NCI-H748 (cell line): ENCODE results near the gene ARHGAP24.
"Not testable (repeated sequence)": the region's sequence is repeated elsewhere in the genome, so short reads cannot be mapped to it uniquely, and the experiment has no call there.

Experiments
- DNase-seq: peaks from one replicate; lab custom pipeline; 2025; ENCODE audit not compliant: unreplicated experiment; lab: John Stamatoyannopoulos, UW

Gene ARHGAP24

GRCh38 chr4:85837439-85837733, 362.4 kb downstream of the ARHGAP24 start:
- no peak for DNase-seq

- DNase-seq = not testable (repeated sequence)
Observed at GRCh38 chr4:85839981-85840451, 365.1 kb downstream of the ARHGAP24 start.

GRCh38 chr4:85842540-85842939, 367.6 kb downstream of the ARHGAP24 start:
- no peak for DNase-seq

GRCh38 chr4:85853740-85854139, 378.8 kb downstream of the ARHGAP24 start:
- peak; percentile 36 for DNase-seq

- DNase-seq = no peak
Observed at GRCh38 chr4:85854546-85854945, 379.6 kb downstream of the ARHGAP24 start.

GRCh38 chr4:85860066-85860740, 385.3 kb downstream of the ARHGAP24 start:
- DNase-seq = no peak

- DNase-seq = peak; percentile 50
Observed at GRCh38 chr4:85861064-85861765, 386.3 kb downstream of the ARHGAP24 start.

GRCh38 chr4:85862896-85863295, 387.9 kb downstream of the ARHGAP24 start:
- DNase-seq = no peak

GRCh38 chr4:85864259-85865205, 389.6 kb downstream of the ARHGAP24 start:
- DNase-seq = no peak

GRCh38 chr4:85865256-85865655, 390.3 kb downstream of the ARHGAP24 start:
- no peak for DNase-seq

GRCh38 chr4:85866508-85866907, 391.6 kb downstream of the ARHGAP24 start:
- DNase-seq = no peak

- DNase-seq = no peak
Observed at GRCh38 chr4:85867271-85867670, 392.3 kb downstream of the ARHGAP24 start.

GRCh38 chr4:85869181-85869580, 394.2 kb downstream of the ARHGAP24 start:
- no peak for DNase-seq

- no peak for DNase-seq
Observed at GRCh38 chr4:85870298-85871083, 395.5 kb downstream of the ARHGAP24 start.

GRCh38 chr4:85873566-85873965, 398.6 kb downstream of the ARHGAP24 start:
- DNase-seq = no peak

GRCh38 chr4:85879518-85879917, 404.6 kb downstream of the ARHGAP24 start:
- no peak for DNase-seq

GRCh38 chr4:85883180-85883579, 408.2 kb downstream of the ARHGAP24 start:
- no peak for DNase-seq

GRCh38 chr4:85884251-85884650, 409.3 kb downstream of the ARHGAP24 start:
- no peak for DNase-seq

- DNase-seq = no peak
Observed at GRCh38 chr4:85886665-85887064, 411.7 kb downstream of the ARHGAP24 start.

GRCh38 chr4:85889314-85889713, 414.4 kb downstream of the ARHGAP24 start:
- no peak for DNase-seq

- DNase-seq = no peak
Observed at GRCh38 chr4:85895755-85896154, 420.8 kb downstream of the ARHGAP24 start.
